Uterus (tissue), 4 donors: ENCODE results near the gene ATP5IF1. TPM values are rescaled to one million over a fixed set of nuclear protein-coding genes. Genes with fewer than 3 reads are reported as not detected.

ENCODE experiments used
- DNase-seq, 2 donors: peaks; one replicate each; pipeline ENCODE4 v3.0.0-alpha.2; 2019 to 2020
- H3K27ac ChIP-seq, 2 donors: fragments of 200-600 bp; sonication (generic); 1 replicate in 1 of 2; 2 replicates in 1 of 2; pipeline ENCODE4 v1.5.1; 2016 to 2018
- H3K27me3 ChIP-seq, 2 donors: fragments of 200-600 bp; sonication (generic); one replicate each; pipeline ENCODE4 v1.5.1; 2018 to 2019; ENCODE audit warnings: control low read depth in 1 of 2
- H3K36me3 ChIP-seq, 2 donors: fragments of 200-600 bp; sonication (generic); one replicate each; pipeline ENCODE4 v1.5.1; 2019; ENCODE audit warnings: control low read depth in 1 of 2
- H3K4me1 ChIP-seq, 2 donors: fragments of 200-600 bp; sonication (generic); one replicate each; pipeline ENCODE4 v1.5.1; 2018 to 2019; ENCODE audit warnings: control low read depth in 1 of 2
- H3K4me3 ChIP-seq, 2 donors: fragments of 200-600 bp; sonication (generic); 1 replicate in 1 of 2; 2 replicates in 1 of 2; pipeline ENCODE4 v1.5.1; 2018 to 2019; ENCODE audit warnings: mild to moderate bottlenecking in 1 of 2
- H3K9me3 ChIP-seq, 2 donors: fragments of 200-600 bp; sonication (generic); one replicate each; pipeline ENCODE4 v1.5.1; 2019; ENCODE audit warnings: control low read depth in 1 of 2
- CTCF ChIP-seq, 4 experiments: fragments of 200-600 bp in 2 of 4; fragments of 450-650 bp in 2 of 4; sonication (generic) in 2 of 4; IDR thresholded peaks; one replicate each; pipeline ENCODE4 v1.5.1; 2016 to 2019; ENCODE audit warnings: antibody characterized with exemption in 4 of 4, mild to moderate bottlenecking in 2 of 4, moderate library complexity in 1 of 4
- POLR2A ChIP-seq, 2 donors: fragments of 450-650 bp; IDR thresholded peaks; one replicate each; pipeline ENCODE4 v1.6.1; 2016; ENCODE audit warnings: antibody characterized with exemption in 2 of 2, mild to moderate bottlenecking in 1 of 2, moderate library complexity in 1 of 2
- intact Hi-C: fragments of 100-400 bp; cut with DNase I; formaldehyde crosslinking; loops from one replicate; pipeline ENCODE4 v1.15.1; 2023; ENCODE audit warnings: low total_unique reads
- total RNA-seq, 4 donors: library from RNA; depleted of rRNA in 3 of 4; stranded (reverse); fragments of >200 nt in 3 of 4; gene quantifications; one replicate each; pipeline versions ENCODE4 v1.1.0 to v1.2.4, GENCODE V29; 2014 to 2023
- donor health status: DM: yes; HTN: yes; CAD: no.

ATP5IF1 gene
- total RNA-seq, 4 donors from 2014 or later: 57.1 to 103 (median 82.2) TPM

DNA sequence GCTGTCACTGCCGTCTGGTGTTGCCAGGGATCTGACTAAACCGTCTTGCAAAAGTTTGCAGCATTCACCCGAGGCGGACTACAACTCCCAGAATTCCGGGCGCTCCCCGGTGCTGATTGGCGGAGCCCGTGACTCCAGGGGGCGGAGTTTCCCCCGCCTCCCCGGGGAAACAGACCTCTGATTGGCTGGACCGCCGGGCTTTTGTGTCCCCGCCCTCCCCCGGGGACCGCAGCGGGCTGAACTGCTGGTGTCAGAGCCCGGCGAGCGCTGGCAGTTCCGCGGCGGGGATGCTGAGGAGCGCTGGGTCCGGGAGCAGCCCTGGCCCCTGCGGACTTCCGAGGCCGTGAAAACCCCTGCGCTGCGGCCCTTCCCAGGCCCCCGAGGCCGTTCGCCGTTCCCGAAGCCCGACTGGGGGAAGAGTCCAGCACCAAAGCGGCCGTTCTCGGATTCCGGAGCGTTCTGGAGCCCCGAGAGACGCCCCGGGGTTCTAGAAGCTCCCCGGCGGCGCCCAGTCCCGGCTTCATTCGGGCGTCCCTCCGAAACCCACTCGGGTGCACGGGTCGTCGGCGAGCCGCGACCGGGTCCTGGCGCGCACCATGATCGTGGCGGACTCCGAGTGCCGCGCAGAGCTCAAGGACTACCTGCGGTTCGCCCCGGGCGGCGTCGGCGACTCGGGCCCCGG is 23.5 kb downstream of the ATP5IF1 start, which contains the start of gene SESN2:
Gene SESN2 (plus strand): TSS at position 267 of the 682 bp plus-strand sequence. CDS start 330 bp downstream, at position 597.
- Histone ChIP-seq H3K9me3 (no peaks in the 10 kb centered on the region), H3K36me3 (no peaks in the 10 kb centered on the region), H3K27ac (peak within 1 kb of the TSS; percentile 88 to 93), H3K4me3 (peak within 1 kb of the TSS; percentile 78 to 94), H3K27me3 (no peaks in the 10 kb centered on the region), H3K4me1 (no peaks in the 10 kb centered on the region)
- TF ChIP-seq CTCF (IDR thresholded peaks at IDR 0.05) (peak in 1 of 4 experiments; percentile 7), POLR2A (IDR thresholded peaks at IDR 0.05) (peak; percentile 98)
- intact Hi-C loops: no loop called here
- peak; percentile 99 for DNase-seq

GRCh38 chr1:28259934-28260802 is 24.2 kb downstream of the ATP5IF1 start:
- Histone ChIP-seq H3K27me3 (no peaks in the 10 kb centered on the region), H3K4me1 (no peaks in the 10 kb centered on the region), H3K27ac (peak overlapping the region; percentile 88 to 93), H3K4me3 (peak overlapping the region; percentile 78 to 94), H3K9me3 (no peaks in the 10 kb centered on the region), H3K36me3 (no peaks in the 10 kb centered on the region)
- DNase-seq: peak; percentile 80 to 83
- intact Hi-C loops: no loop called here
- TF ChIP-seq POLR2A (IDR thresholded peaks at IDR 0.05): no peak
- no peak for TF ChIP-seq CTCF (IDR thresholded peaks at IDR 0.05)

DNA sequence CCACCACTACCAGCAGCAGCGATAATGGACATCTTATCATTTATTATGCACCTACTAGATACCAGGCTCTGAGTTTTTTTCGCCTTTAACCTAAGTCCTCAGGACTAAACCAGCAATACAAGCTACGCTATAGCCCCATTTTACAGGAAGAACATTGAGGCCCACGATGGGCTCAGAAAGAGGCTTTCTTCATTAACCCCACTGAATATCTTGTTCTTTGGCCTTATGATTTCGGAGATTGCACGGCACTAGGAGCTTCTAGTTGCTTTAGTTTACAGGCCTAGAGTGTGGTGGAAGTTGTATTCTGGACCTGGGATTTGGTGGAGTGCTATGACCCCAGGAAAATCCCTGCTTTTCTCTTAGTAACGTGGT is 24.9 kb downstream of the ATP5IF1 start:
- intact Hi-C loops: no loop called here
- H3K36me3 ChIP-seq: no peaks in the 10 kb centered on the region

GRCh38 chr1:28264897-28265296 is 29.0 kb downstream of the ATP5IF1 start:
- Histone ChIP-seq H3K27me3 (no peaks in the 10 kb centered on the region), H3K4me1 (no peaks in the 10 kb centered on the region), H3K27ac (no peak overlapping the region), H3K36me3 (no peaks in the 10 kb centered on the region), H3K4me3 (no peak overlapping the region), H3K9me3 (no peaks in the 10 kb centered on the region)
- no peak for DNase-seq
- intact Hi-C loops: no loop called here
- TF ChIP-seq CTCF (IDR thresholded peaks at IDR 0.05) (no peak), POLR2A (IDR thresholded peaks at IDR 0.05) (no peak)

More for the DNA sequence above, 24.9 kb downstream of the ATP5IF1 start:
- Histone ChIP-seq H3K27ac (peak overlapping the region; percentile 88 to 93), H3K4me3 (peak overlapping the region; percentile 78 to 94), H3K9me3 (no peaks in the 10 kb centered on the region), H3K4me1 (no peaks in the 10 kb centered on the region), H3K27me3 (no peaks in the 10 kb centered on the region)
- no peak for DNase-seq
- TF ChIP-seq POLR2A (IDR thresholded peaks at IDR 0.05) (no peak), CTCF (IDR thresholded peaks at IDR 0.05) (no peak)

DNA sequence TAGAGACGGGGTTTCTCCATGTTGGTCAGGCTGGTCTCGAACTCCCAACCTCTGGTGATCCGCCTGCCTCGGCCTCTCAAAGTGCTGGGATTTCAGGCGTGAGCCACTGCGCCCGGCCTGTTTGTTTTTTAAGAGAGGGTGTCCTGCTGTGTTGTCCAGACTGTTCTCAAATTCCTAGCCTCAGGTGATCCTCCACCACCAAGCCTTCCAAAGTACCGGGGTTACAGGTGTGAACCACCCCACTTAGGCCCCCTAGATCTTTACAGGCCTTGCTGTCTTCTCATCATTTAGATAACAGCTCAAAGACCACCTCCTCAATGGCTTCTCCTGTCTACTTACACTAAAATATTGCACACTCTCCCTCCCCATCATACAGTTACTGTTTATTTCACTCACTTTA is 29.7 kb downstream of the ATP5IF1 start:
- intact Hi-C loops: no loop called here
- no peak overlapping the region for H3K4me3 ChIP-seq
- no peaks in the 10 kb centered on the region for H3K4me1 ChIP-seq
- no peaks in the 10 kb centered on the region for H3K9me3 ChIP-seq
- H3K27ac ChIP-seq: no peak overlapping the region
- no peaks in the 10 kb centered on the region for H3K27me3 ChIP-seq
- DNase-seq: no peak
- no peak for TF ChIP-seq CTCF (IDR thresholded peaks at IDR 0.05)
- no peak for TF ChIP-seq POLR2A (IDR thresholded peaks at IDR 0.05)
- H3K36me3 ChIP-seq: no peaks in the 10 kb centered on the region
